ENCODE measurements around the gene STEAP1B.

Gene STEAP1B

DNA sequence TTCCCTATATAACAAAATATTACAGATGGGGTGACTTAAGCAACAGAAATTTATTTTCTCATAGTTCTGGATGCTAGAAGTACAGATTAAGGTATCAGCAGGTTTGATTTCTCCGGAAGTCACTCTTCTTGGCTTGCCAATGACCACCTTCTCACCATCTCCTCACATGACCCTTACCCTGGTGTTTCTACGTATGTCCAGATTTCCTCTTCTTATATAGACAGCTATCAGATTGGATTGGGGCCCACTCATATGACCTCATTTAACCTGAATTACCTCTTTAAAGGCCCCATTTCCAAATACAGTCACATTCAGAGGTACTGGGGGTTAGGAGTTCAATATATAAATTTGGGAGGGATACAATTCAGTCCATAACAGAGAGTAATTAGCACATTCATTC, 126.1 kb downstream of the STEAP1B start:
- DNase-seq (ENCODE audit: low read depth in 2 of 2, low spot score in 1 of 2): no peak

DNA sequence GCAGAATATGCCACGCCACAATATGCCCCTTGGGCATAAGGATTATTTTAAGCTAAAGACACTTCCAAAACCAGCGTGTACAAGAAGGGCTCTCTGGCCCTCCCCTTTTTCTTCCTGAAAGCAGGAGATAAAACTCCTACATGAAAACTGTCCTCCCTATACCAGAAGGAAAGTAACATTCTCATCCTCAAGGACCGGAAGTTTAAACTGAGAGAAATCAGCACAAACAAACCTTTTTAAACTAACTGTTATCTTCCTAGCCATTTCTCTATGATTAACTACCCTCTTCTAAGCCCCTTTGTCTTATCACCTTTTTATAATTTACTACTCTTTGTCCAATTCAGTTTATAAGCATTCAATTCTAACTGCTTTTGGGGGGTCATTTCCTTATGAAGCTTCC, 126.6 kb downstream of the STEAP1B start:
- no peak for DNase-seq (ENCODE audit: low read depth in 2 of 2, low spot score in 1 of 2)

GRCh38 chr7:22372863-22373262, 127.1 kb downstream of the STEAP1B start:
- DNase-seq (ENCODE audit: low read depth in 2 of 2, low spot score in 1 of 2): no peak

- DNase-seq (ENCODE audit: low read depth in 2 of 2, low spot score in 1 of 2): no peak
Measured at GRCh38 chr7:22371878-22372277, 128.1 kb downstream of the STEAP1B start.

All from stimulated activated CD8-positive, alpha-beta memory T cell treated with anti-CD3 and anti-CD28 coated beads, Interleukin-4, amount 100 ng/mL, for 1 hour (primary cell).